ENCODE data around the gene SLC19A1. TPM values are rescaled to one million over a fixed set of nuclear protein-coding genes. Genes with fewer than 3 reads are reported as not detected.

The SLC19A1 gene
- total RNA-seq, 1 experiment from 2014 or later = 25.0 TPM

DNA sequence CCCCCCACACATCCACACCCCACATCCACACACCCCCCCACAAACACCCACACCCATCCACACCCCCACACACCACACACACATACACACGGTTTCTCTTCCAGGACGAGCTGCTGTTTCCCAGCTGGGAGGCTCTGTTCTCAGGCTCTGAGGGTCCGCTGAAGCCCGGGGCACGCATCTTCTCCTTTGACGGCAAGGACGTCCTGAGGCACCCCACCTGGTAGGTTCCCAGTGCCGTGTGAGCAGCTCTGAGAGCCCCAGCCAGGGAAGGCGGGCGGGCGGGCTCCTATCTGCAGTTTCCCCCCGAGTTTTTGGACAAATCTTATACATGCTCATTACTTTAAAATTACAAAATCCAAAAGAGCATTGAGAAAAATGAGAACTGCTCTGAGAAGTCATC lies 31.2 kb downstream of the SLC19A1 start:
- no peak overlapping the region for H3K4me2 ChIP-seq
- no peak overlapping the region for H3K4me3 ChIP-seq
- peaks cover 32% of the 10 kb centered on the region; the same call in 1 of the 2 replicates for H3F3A ChIP-seq (ENCODE audit: insufficient read depth, low read depth)
- no peaks in the 10 kb centered on the region for H3K9me2 ChIP-seq (ENCODE audit: insufficient read depth)
- CTCF ChIA-PET = no interaction called here
- no peak for DNase-seq
- no peaks in the 10 kb centered on the region for H3K9me3 ChIP-seq (ENCODE audit: insufficient read depth, low read depth)
- no peaks in the 10 kb centered on the region for H4K20me1 ChIP-seq (ENCODE audit: insufficient read depth)
- intact Hi-C loops (cut with micrococcal nuclease; ENCODE audit: unreplicated experiment) = loop anchor here (5.0 kb wide), 1 partner anchor 41 kb away; no protein-coding TSS in a partner anchor
- no peak for TF ChIP-seq EZH2 (IDR thresholded peaks at IDR 0.05; ENCODE audit: low read depth)
- TF ChIP-seq, protein P1, sequence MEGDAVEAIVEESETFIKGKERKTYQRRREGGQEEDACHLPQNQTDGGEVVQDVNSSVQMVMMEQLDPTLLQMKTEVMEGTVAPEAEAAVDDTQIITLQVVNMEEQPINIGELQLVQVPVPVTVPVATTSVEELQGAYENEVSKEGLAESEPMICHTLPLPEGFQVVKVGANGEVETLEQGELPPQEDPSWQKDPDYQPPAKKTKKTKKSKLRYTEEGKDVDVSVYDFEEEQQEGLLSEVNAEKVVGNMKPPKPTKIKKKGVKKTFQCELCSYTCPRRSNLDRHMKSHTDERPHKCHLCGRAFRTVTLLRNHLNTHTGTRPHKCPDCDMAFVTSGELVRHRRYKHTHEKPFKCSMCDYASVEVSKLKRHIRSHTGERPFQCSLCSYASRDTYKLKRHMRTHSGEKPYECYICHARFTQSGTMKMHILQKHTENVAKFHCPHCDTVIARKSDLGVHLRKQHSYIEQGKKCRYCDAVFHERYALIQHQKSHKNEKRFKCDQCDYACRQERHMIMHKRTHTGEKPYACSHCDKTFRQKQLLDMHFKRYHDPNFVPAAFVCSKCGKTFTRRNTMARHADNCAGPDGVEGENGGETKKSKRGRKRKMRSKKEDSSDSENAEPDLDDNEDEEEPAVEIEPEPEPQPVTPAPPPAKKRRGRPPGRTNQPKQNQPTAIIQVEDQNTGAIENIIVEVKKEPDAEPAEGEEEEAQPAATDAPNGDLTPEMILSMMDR (conservative IDR thresholded peaks at IDR 0.05) = no peak
- POLR2A ChIA-PET (ENCODE audit: unreplicated experiment) = no interaction called here
- H3K27me3 ChIP-seq (ENCODE audit: insufficient read depth, low read depth) = no peaks in the 10 kb centered on the region
- peaks cover 44% of the 10 kb centered on the region for H3K4me1 ChIP-seq (replicated peaks; ENCODE audit: insufficient read depth)
- no TSS peak for BruUV-seq (replicated peaks)
- H2AFZ ChIP-seq = no peak overlapping the region
- H3K36me3 ChIP-seq (ENCODE audit: low read depth) = no peaks in the 10 kb centered on the region
- H3K27ac ChIP-seq = no peak overlapping the region
- no peaks in the 10 kb centered on the region for H3K79me2 ChIP-seq (ENCODE audit: low read depth)

DNA sequence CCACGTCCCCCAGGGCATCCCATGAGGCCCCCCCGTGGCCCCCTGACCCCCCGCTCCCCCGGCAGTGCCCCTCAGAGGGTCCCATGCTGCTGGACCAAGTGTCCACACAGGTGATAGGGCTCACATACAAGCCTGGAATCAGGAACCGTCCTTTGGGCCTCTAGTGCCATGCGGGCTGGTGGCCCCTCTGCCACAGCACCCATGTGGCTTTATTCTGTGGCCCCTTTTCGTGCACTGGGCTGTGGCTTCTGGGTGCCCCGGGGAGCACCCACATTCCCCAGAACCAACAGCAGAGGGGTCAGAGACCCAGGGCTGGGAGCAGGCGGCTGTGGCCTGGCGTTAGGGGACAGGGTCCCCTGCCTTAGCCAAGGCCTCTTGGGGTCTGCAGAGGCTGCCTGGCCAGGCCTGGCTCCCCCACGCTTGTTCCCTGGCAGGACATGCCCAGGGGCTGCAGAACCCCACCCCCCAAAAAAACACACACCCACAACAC lies 31.7 kb downstream of the SLC19A1 start:
- no peaks in the 10 kb centered on the region for H3K9me3 ChIP-seq (ENCODE audit: insufficient read depth, low read depth)
- H2AFZ ChIP-seq = no peak overlapping the region
- TF ChIP-seq EZH2 (IDR thresholded peaks at IDR 0.05; ENCODE audit: low read depth) = no peak
- TF ChIP-seq, protein P1 (conservative IDR thresholded peaks at IDR 0.05) = no peak
- no peak overlapping the region for H3K27ac ChIP-seq
- peaks cover 32% of the 10 kb centered on the region; the same call in 1 of the 2 replicates for H3F3A ChIP-seq (ENCODE audit: insufficient read depth, low read depth)
- H3K27me3 ChIP-seq (ENCODE audit: insufficient read depth, low read depth) = no peaks in the 10 kb centered on the region
- CTCF ChIA-PET = no interaction called here
- no TSS peak for BruUV-seq (replicated peaks)
- H3K79me2 ChIP-seq (ENCODE audit: low read depth) = no peaks in the 10 kb centered on the region
- H3K4me1 ChIP-seq (replicated peaks; ENCODE audit: insufficient read depth) = peaks cover 40% of the 10 kb centered on the region
- POLR2A ChIA-PET (ENCODE audit: unreplicated experiment) = no interaction called here
- H3K9me2 ChIP-seq (ENCODE audit: insufficient read depth) = no peaks in the 10 kb centered on the region
- H4K20me1 ChIP-seq (ENCODE audit: insufficient read depth) = no peaks in the 10 kb centered on the region
- no peaks in the 10 kb centered on the region for H3K36me3 ChIP-seq (ENCODE audit: low read depth)
- no peak overlapping the region for H3K4me3 ChIP-seq
- intact Hi-C loops (cut with micrococcal nuclease; ENCODE audit: unreplicated experiment) = loop anchor here (5.0 kb wide), 1 partner anchor 42 kb away; no protein-coding TSS in a partner anchor
- no peak for DNase-seq
- H3K4me2 ChIP-seq = no peak overlapping the region

DNA sequence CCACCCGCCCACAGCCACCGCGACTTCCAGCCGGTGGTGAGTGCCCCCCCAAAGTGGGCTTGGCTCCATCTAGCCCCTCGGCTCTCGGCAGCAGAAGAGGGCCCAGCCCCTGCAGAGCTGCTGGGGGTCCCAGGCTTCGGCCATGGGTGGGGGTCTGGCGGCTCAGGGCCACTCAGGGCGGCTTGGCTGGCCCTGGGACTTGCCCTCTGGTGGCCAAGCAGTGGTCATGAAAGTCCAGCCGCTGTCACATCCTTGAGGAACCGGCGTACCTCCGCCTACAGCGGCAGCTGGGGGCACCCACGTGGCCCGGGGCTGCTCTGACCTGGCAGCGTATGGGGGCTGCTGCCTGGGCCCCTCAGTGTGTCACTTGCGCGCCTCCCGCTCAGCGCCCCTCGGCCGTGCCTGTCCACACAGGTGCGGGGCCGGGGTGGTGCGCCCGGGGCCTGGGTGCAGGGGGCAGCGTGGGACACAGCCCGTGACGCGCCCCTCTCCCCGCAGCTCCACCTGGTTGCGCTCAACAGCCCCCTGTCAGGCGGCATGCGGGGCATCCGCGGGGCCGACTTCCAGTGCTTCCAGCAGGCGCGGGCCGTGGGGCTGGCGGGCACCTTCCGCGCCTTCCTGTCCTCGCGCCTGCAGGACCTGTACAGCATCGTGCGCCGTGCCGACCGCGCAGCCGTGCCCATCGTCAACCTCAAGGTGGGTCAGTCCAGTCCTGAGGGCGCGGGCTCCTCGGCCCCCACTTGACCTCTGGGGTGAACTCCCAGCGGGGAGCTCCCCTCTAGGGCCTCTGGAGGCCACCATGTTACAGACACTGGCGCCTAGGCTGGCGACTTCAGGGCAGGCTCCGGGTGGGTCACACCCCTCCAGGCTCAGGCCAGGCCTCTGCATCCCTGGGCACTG lies 32.4 kb downstream of the SLC19A1 start:
- no TSS peak for BruUV-seq (replicated peaks)
- H4K20me1 ChIP-seq (ENCODE audit: insufficient read depth) = no peaks in the 10 kb centered on the region
- peaks cover 27% of the 10 kb centered on the region; the same call in 1 of the 2 replicates for H3F3A ChIP-seq (ENCODE audit: insufficient read depth, low read depth)
- peaks cover 33% of the 10 kb centered on the region for H3K4me1 ChIP-seq (replicated peaks; ENCODE audit: insufficient read depth)
- intact Hi-C loops (cut with micrococcal nuclease; ENCODE audit: unreplicated experiment) = loop anchor here (5.0 kb wide), 1 partner anchor 42 kb away; no protein-coding TSS in a partner anchor
- ChIA-PET POLR2A (ENCODE audit: unreplicated experiment) (no interaction called here), CTCF (no interaction called here)
- H3K36me3 ChIP-seq (ENCODE audit: low read depth) = no peaks in the 10 kb centered on the region
- H3K4me3 ChIP-seq = no peak overlapping the region
- H3K79me2 ChIP-seq (ENCODE audit: low read depth) = no peaks in the 10 kb centered on the region
- no peak for DNase-seq
- no peak overlapping the region for H3K27ac ChIP-seq
- H3K4me2 ChIP-seq = no peak overlapping the region
- no peak overlapping the region for H2AFZ ChIP-seq
- H3K9me2 ChIP-seq (ENCODE audit: insufficient read depth) = no peaks in the 10 kb centered on the region
- TF ChIP-seq EZH2 (IDR thresholded peaks at IDR 0.05; ENCODE audit: low read depth) = no peak
- H3K27me3 ChIP-seq (ENCODE audit: insufficient read depth, low read depth) = no peaks in the 10 kb centered on the region
- no peaks in the 10 kb centered on the region for H3K9me3 ChIP-seq (ENCODE audit: insufficient read depth, low read depth)

All from PC-9 (cell line).